Measurements from ENCODE around the gene PHLPP2. TPM values are rescaled to one million over a fixed set of nuclear protein-coding genes. Genes with fewer than 3 reads are reported as not detected.
A peak's percentile ranks its signal among the peaks of the same experiment; 100 is the strongest.
"Not testable (repeated sequence)": the region's sequence is repeated elsewhere in the genome, so short reads cannot be mapped to it uniquely, and the experiment has no call there.

The PHLPP2 gene
- total RNA-seq, 1 experiment from 2014 or later, result 9.0 TPM

- in situ Hi-C loops (cut with HindIII; ENCODE audit: low sequenced_read_pairs), result no loop called here
- DNase-seq (ENCODE audit: low spot score), result peak; percentile 78
Observed at GRCh38 chr16:71723537-71724319, 773 bp downstream of the PHLPP2 start.

- in situ Hi-C loops (cut with HindIII; ENCODE audit: low sequenced_read_pairs), result no loop called here
- peak; percentile 57 for DNase-seq (ENCODE audit: low spot score)
Observed at GRCh38 chr16:71722801-71723536, 1.5 kb downstream of the PHLPP2 start.

GRCh38 chr16:71721066-71721740, 3.3 kb downstream of the PHLPP2 start:
- in situ Hi-C loops (cut with HindIII; ENCODE audit: low sequenced_read_pairs), result no loop called here
- DNase-seq (ENCODE audit: low spot score), result no peak

GRCh38 chr16:71712501-71712900, 12.0 kb downstream of the PHLPP2 start:
- no peak for DNase-seq (ENCODE audit: low spot score)
- in situ Hi-C loops (cut with HindIII; ENCODE audit: low sequenced_read_pairs), result no loop called here

- no peak for DNase-seq (ENCODE audit: low spot score)
- in situ Hi-C loops (cut with HindIII; ENCODE audit: low sequenced_read_pairs), result no loop called here
Observed at GRCh38 chr16:71711789-71712188, 12.7 kb downstream of the PHLPP2 start.

- in situ Hi-C loops (cut with HindIII; ENCODE audit: low sequenced_read_pairs), result no loop called here
- no peak for DNase-seq (ENCODE audit: low spot score)
Observed at GRCh38 chr16:71709229-71709781, 15.2 kb downstream of the PHLPP2 start.

GRCh38 chr16:71708696-71709095, 15.8 kb downstream of the PHLPP2 start:
- in situ Hi-C loops (cut with HindIII; ENCODE audit: low sequenced_read_pairs), result no loop called here
- no peak for DNase-seq (ENCODE audit: low spot score)

- in situ Hi-C loops (cut with HindIII; ENCODE audit: low sequenced_read_pairs), result no loop called here
- DNase-seq (ENCODE audit: low spot score), result no peak
Observed at GRCh38 chr16:71707199-71707598, 17.3 kb downstream of the PHLPP2 start.

GRCh38 chr16:71706046-71706445, 18.5 kb downstream of the PHLPP2 start:
- no peak for DNase-seq (ENCODE audit: low spot score)
- in situ Hi-C loops (cut with HindIII; ENCODE audit: low sequenced_read_pairs), result no loop called here

GRCh38 chr16:71703333-71703732, 21.2 kb downstream of the PHLPP2 start:
- no peak for DNase-seq (ENCODE audit: low spot score)
- in situ Hi-C loops (cut with HindIII; ENCODE audit: low sequenced_read_pairs), result no loop called here

GRCh38 chr16:71700831-71701230, 23.7 kb downstream of the PHLPP2 start:
- no peak for DNase-seq (ENCODE audit: low spot score)
- in situ Hi-C loops (cut with HindIII; ENCODE audit: low sequenced_read_pairs), result no loop called here

GRCh38 chr16:71698491-71698890, 26.0 kb downstream of the PHLPP2 start:
- no peak for DNase-seq (ENCODE audit: low spot score)
- in situ Hi-C loops (cut with HindIII; ENCODE audit: low sequenced_read_pairs), result no loop called here

- in situ Hi-C loops (cut with HindIII; ENCODE audit: low sequenced_read_pairs), result no loop called here
- no peak for DNase-seq (ENCODE audit: low spot score)
Observed at GRCh38 chr16:71693164-71693563, 31.3 kb downstream of the PHLPP2 start.

- in situ Hi-C loops (cut with HindIII; ENCODE audit: low sequenced_read_pairs), result no loop called here
- DNase-seq (ENCODE audit: low spot score), result no peak
Observed at GRCh38 chr16:71689901-71690300, 34.6 kb downstream of the PHLPP2 start.

- in situ Hi-C loops (cut with HindIII; ENCODE audit: low sequenced_read_pairs), result no loop called here
Observed at GRCh38 chr16:71687861-71688260, 36.6 kb downstream of the PHLPP2 start.

GRCh38 chr16:71684280-71684679, 40.2 kb downstream of the PHLPP2 start:
- in situ Hi-C loops (cut with HindIII; ENCODE audit: low sequenced_read_pairs); DNase-seq (ENCODE audit: low spot score): not testable (repeated sequence)

More at GRCh38 chr16:71687861-71688260, 36.6 kb downstream of the PHLPP2 start:
- DNase-seq (ENCODE audit: low spot score), result no peak

- in situ Hi-C loops (cut with HindIII; ENCODE audit: low sequenced_read_pairs), result no loop called here
- DNase-seq (ENCODE audit: low spot score), result no peak
Observed at GRCh38 chr16:71681360-71681759, 43.1 kb downstream of the PHLPP2 start.

- in situ Hi-C loops (cut with HindIII; ENCODE audit: low sequenced_read_pairs), result no loop called here
- no peak for DNase-seq (ENCODE audit: low spot score)
Observed at GRCh38 chr16:71676236-71676635, 48.3 kb downstream of the PHLPP2 start.

- no peak for DNase-seq (ENCODE audit: low spot score)
- in situ Hi-C loops (cut with HindIII; ENCODE audit: low sequenced_read_pairs), result no loop called here
Observed at GRCh38 chr16:71675380-71675779, 49.1 kb downstream of the PHLPP2 start.

GRCh38 chr16:71674229-71674628, 50.3 kb downstream of the PHLPP2 start:
- no peak for DNase-seq (ENCODE audit: low spot score)
- in situ Hi-C loops (cut with HindIII; ENCODE audit: low sequenced_read_pairs), result no loop called here

Data from G401 (cell line).